Choroid plexus epithelial cell (primary cell): ENCODE measurements around the gene NOTCH4.
"Not testable (repeated sequence)": the region's sequence is repeated elsewhere in the genome, so short reads cannot be mapped to it uniquely, and the experiment has no call there.

Experiments
- DNase-seq: peaks from one replicate; pipeline ENCODE4 v3.0.0-alpha.2; 2010; ENCODE audit warnings: low read depth
- H3K4me3 ChIP-seq: 2 replicates; pipeline ENCODE4 v1.5.1; 2011; ENCODE audit warnings: low read depth, mild to moderate bottlenecking, control low read depth, low read length, moderate library complexity
- CTCF ChIP-seq: conservative IDR thresholded peaks from 2 replicates; pipeline ENCODE4 v1.5.1; 2011; ENCODE audit warnings: low read depth, mild to moderate bottlenecking, control low read depth, inconsistent platforms, low read length, moderate library complexity

NOTCH4 gene

GRCh38 chr6:32216998-32217397 is 6.9 kb downstream of the NOTCH4 start:
- no peak overlapping the region for H3K4me3 ChIP-seq
- DNase-seq, result no peak
- TF ChIP-seq CTCF, result no peak

DNA sequence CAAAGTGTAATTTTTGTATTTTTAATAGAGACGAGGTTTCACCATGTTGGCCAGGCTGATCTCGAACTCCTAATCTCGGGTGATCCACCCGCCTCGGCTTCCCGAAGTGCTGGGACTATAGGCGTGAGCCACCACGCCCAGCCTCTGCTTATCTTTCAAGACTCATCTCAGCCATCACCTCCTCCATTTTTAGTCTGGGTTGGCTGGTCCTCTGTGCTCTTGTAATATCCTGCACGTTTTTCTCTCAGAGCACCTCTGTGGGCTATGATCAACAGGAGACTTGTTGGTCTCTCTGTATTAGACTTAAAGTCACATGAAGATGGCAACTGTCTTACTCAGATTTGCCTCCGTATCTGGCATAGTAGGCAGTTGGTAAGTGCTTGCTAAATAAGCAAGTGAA is 7.6 kb downstream of the NOTCH4 start:
- DNase-seq, result no peak
- H3K4me3 ChIP-seq, result no peak overlapping the region
- TF ChIP-seq CTCF, result no peak

- TF ChIP-seq CTCF, result no peak
- no peak for DNase-seq
- H3K4me3 ChIP-seq, result no peak overlapping the region
Observed at GRCh38 chr6:32215617-32216016, 8.2 kb downstream of the NOTCH4 start.

DNA sequence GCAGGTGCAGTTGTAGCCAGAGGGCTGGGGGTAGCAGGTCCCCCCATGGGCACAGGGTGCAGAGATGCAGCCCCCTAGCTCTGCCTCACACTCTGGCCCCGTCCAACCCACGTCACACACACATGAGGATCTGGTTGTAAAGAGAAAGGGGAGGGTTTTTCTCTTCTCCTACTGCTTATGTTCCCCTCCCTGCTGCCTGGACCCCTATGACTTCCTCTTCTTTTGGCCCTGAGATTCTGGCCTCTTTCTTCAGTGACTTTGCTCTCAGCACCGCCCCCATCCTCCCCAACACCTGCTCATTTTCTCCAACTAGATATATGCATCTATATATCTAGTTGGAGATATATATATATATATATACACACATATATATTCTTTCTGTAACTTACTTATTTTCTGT is 9.7 kb downstream of the NOTCH4 start:
- TF ChIP-seq CTCF, result no peak
- H3K4me3 ChIP-seq, result no peak overlapping the region
- DNase-seq, result no peak

- H3K4me3 ChIP-seq, result no peak overlapping the region
- no peak for TF ChIP-seq CTCF
Observed at GRCh38 chr6:32213649-32214048, 10.2 kb downstream of the NOTCH4 start.

DNA sequence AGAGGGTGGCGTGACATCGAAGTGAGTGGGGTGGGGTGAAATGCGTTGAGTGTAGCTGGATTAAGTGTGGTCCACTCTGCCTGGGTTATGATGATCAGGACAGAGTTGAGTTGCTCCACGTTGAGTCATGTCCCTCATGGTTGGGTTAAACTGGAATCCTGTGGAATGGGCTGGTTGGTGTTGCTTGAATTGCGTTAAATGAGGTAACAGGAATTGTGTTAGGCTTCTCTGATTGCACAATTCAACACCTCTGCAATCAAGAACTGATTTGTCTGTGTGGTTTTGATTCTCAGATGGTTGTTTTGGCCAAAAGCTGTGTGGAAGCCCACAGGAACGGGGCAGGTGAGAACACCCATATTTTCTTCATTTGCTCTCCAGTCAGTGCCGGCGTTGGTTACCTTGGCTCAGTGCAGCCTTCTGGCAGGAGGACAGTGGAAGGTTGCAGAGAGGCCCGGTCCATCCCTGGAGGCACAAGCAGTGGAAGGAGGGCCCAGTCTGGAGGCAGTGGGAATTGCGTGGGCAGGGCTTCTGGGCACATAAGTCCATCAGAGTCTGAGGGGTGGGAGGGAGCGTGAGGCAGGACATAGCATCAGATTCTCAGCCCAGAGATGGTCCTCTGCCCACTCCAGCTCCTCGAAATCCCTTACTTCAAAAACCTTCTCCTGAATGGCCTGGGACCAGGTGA is 11.6 kb downstream of the NOTCH4 start:
- no peak for DNase-seq
- TF ChIP-seq CTCF, result no peak
- H3K4me3 ChIP-seq, result no peak overlapping the region

More at GRCh38 chr6:32213649-32214048, 10.2 kb downstream of the NOTCH4 start:
- DNase-seq, result no peak

DNA sequence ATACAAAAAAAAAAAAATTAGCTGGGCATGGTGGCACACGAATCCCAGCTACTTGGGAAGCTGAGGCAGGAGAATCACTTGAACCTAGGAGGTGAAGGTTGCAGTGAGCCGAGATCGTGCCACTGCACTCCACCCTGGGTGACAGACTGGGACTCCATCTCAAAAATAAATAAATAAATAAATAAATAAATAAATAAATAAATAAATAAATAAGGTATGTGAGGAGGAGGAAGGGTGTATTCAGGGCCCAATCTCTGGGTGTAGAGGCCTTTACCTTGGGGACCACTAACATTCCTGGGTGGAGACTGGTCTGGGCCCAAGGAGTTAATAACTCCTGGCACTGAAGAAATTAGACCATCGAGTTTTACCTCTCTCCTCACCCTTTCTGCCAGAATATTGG is 12.4 kb downstream of the NOTCH4 start:
- DNase-seq, H3K4me3 ChIP-seq: not testable (repeated sequence)

DNA sequence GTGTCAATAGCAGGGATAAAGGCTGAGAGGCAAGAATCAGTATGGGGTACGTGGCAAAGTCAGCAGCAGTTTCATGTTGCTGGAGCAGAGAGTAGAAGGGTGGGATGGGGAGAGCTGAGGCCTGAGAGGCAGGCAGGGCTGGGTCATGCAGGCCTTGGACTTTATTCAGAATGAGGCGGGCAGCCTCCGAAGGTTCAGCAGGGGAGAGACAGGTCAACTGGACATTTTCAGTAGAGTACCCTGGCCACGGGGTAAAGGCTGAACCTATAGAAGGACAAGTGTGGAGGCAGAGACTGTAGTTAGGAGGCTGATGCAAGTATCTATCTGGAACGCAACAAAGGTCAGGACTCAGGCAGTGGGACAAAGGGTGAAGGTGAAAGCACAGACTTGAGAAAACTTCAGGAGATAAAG is 13.7 kb downstream of the NOTCH4 start:
- DNase-seq, result no peak
- no peak for TF ChIP-seq CTCF
- no peak overlapping the region for H3K4me3 ChIP-seq
